ENCODE results near the gene FKBP3.

GRCh38 chr14:45082420-45082819 lies 51.9 kb downstream of the FKBP3 start:
- no peak for TF ChIP-seq CTCF (conservative IDR thresholded peaks at IDR 0.05)
- TF ChIP-seq EZH2 (IDR thresholded peaks at IDR 0.05; ENCODE audit: low read depth) = no peak
